Common myeloid progenitor, CD34-positive (primary cell): Measurements from ENCODE around the gene KIF3C.
"Not testable (repeated sequence)": the region's sequence is repeated elsewhere in the genome, so short reads cannot be mapped to it uniquely, and the experiment has no call there.

Source experiments
- CTCF ChIA-PET: fragments of 350-600 bp; sonication (Branson Sonifier 250); formaldehyde crosslinking; loops from one replicate; lab custom pipeline; 2021; ENCODE audit warnings: antibody characterized with exemption; lab: Charles Lee
- POLR2A ChIA-PET: fragments of 350-600 bp; sonication (Branson Sonifier 250); formaldehyde crosslinking; loops from one replicate; lab custom pipeline; 2021; ENCODE audit warnings: antibody characterized with exemption; lab: Charles Lee
- DNase-seq, 3 donors: peaks; one replicate each; pipeline versions ENCODE4 v3.0.0 to v3.0.0-alpha.2; 2013
- H3K27ac ChIP-seq, 2 experiments: 1 replicate in 1 of 2; 2 replicates in 1 of 2; pipeline ENCODE4 v1.7.0; 2013; ENCODE audit warnings: inconsistent platforms in 2 of 2, low read length in 2 of 2, mild to moderate bottlenecking in 2 of 2, low read depth in 1 of 2, moderate library complexity in 1 of 2; ENCODE audit not compliant: severe bottlenecking in 2 of 2, insufficient read depth in 1 of 2, poor library complexity in 1 of 2
- H3K27me3 ChIP-seq, 5 experiments: replicated peaks in 2 of 5; 1 replicate in 3 of 5; 2 replicates in 2 of 5; pipeline versions ENCODE4 v1.6.1 to v1.7.0; 2013; ENCODE audit warnings: low read length in 4 of 5, mild to moderate bottlenecking in 2 of 5, moderate library complexity in 2 of 5, inconsistent platforms in 1 of 5; ENCODE audit not compliant: insufficient read depth in 5 of 5, control insufficient read depth in 4 of 5
- H3K36me3 ChIP-seq, 4 experiments: 1 replicate in 2 of 4; 2 replicates in 2 of 4; pipeline versions ENCODE4 v1.6.1 to v1.7.0; 2013; ENCODE audit warnings: low read length in 3 of 4, control low read depth in 1 of 4, mild to moderate bottlenecking in 1 of 4; ENCODE audit not compliant: control insufficient read depth in 4 of 4, insufficient read depth in 4 of 4
- H3K4me1 ChIP-seq, 4 experiments: 1 replicate in 3 of 4; 2 replicates in 1 of 4; pipeline versions ENCODE4 v1.6.1 to v1.7.1; 2013; ENCODE audit warnings: low read length in 3 of 4, mild to moderate bottlenecking in 3 of 4, control low read depth in 1 of 4, inconsistent platforms in 1 of 4, moderate library complexity in 1 of 4; ENCODE audit not compliant: control insufficient read depth in 4 of 4, insufficient read depth in 4 of 4; ENCODE audit errors: control extremely low read depth in 1 of 4
- H3K4me3 ChIP-seq, 7 experiments: 1 replicate in 4 of 7; 2 replicates in 3 of 7; pipeline versions ENCODE4 v1.5.1 to v1.7.0; 2013; ENCODE audit warnings: mild to moderate bottlenecking in 7 of 7, low read length in 6 of 7, moderate library complexity in 6 of 7, inconsistent platforms in 2 of 7, low read depth in 2 of 7, control low read depth in 1 of 7; ENCODE audit not compliant: insufficient read depth in 4 of 7, control insufficient read depth in 1 of 7; ENCODE audit errors: extremely low read depth in 1 of 7
- H3K9me3 ChIP-seq, 5 experiments: 1 replicate in 4 of 5; 2 replicates in 1 of 5; pipeline versions ENCODE4 v1.6.1 to v1.7.1; 2013; ENCODE audit warnings: low read length in 4 of 5, mild to moderate bottlenecking in 2 of 5, inconsistent platforms in 1 of 5, low read depth in 1 of 5, moderate library complexity in 1 of 5; ENCODE audit not compliant: control insufficient read depth in 4 of 5, insufficient read depth in 2 of 5; ENCODE audit errors: control extremely low read depth in 1 of 5
- WGBS: methylation state at CpG from one replicate; pipeline ENCODE4 v1.1.5; 2013; ENCODE audit not compliant: insufficient coverage; 5-methylcytosine and 5-hydroxymethylcytosine counted together

The KIF3C gene

GRCh38 chr2:25966531-25967270, 15.6 kb downstream of the KIF3C start:
- no peaks in the 10 kb centered on the region for H3K27me3 ChIP-seq
- peaks cover 2 to 8% (median 7%) of the 10 kb centered on the region in 4 experiments for H3K4me1 ChIP-seq
- ChIA-PET CTCF (interaction anchor here (0.7 to 1.4 kb wide), 3 partner anchors 10 to 24 kb away, joined by 3 to 4 read pairs (median 3); no protein-coding TSS in a partner anchor), POLR2A (interaction anchor here (0.6 kb wide), 1 partner anchor 34 kb away, joined by 3 read pairs; no protein-coding TSS in a partner anchor)
- H3K9me3 ChIP-seq = no peaks in the 10 kb centered on the region
- H3K36me3 ChIP-seq = peaks cover 0 to 6% (median 3%) of the 10 kb centered on the region in 4 experiments
- WGBS = 98% methylated on average over 6 of the region's 7 CpGs
- H3K4me3 ChIP-seq = no peak overlapping the region
- DNase-seq = no peak
- H3K27ac ChIP-seq = no peak overlapping the region

- H3K9me3 ChIP-seq = no peaks in the 10 kb centered on the region
- no peak for DNase-seq
- H3K36me3 ChIP-seq = peaks cover 0 to 4% (median 2%) of the 10 kb centered on the region in 4 experiments
- no peaks in the 10 kb centered on the region for H3K27me3 ChIP-seq
- WGBS = 83% methylated on average over 7 of the region's 7 CpGs
- H3K4me1 ChIP-seq = peaks cover 11 to 26% (median 24%) of the 10 kb centered on the region in 4 experiments
- no peak overlapping the region for H3K27ac ChIP-seq
- ChIA-PET CTCF (interaction anchor here (1.0 to 2.1 kb wide), 2 partner anchors 14 to 16 kb away, joined by 5 to 6 read pairs; no protein-coding TSS in a partner anchor), POLR2A (interaction anchor here (1.2 kb wide), 1 partner anchor 235 kb away, joined by 3 read pairs; no protein-coding TSS in a partner anchor)
- H3K4me3 ChIP-seq = no peak overlapping the region
Measured at GRCh38 chr2:25964891-25965290, 17.4 kb downstream of the KIF3C start.

GRCh38 chr2:25960920-25961319, 21.4 kb downstream of the KIF3C start:
- ChIA-PET CTCF (interaction anchor here (0.6 to 2.1 kb wide), 13 partner anchors 9 to 184 kb away, joined by 3 to 21 read pairs (median 3); no protein-coding TSS in a partner anchor), POLR2A (interaction anchor here (0.6 to 1.0 kb wide), 2 partner anchors 29 to 83 kb away, joined by 3 read pairs; partner anchors contain the start of gene ASXL2)
- H3K4me3 ChIP-seq = peak overlapping the region in 3 of 7 experiments; percentile 12 to 24 (median 24)
- peak overlapping the region in 1 of 2 experiments; percentile 33 for H3K27ac ChIP-seq
- no peaks in the 10 kb centered on the region for H3K27me3 ChIP-seq
- H3K36me3 ChIP-seq = peaks cover 0 to 3% (median under 1%) of the 10 kb centered on the region in 4 experiments
- peak; percentile 80 to 92 (median 88) for DNase-seq
- H3K9me3 ChIP-seq = no peaks in the 10 kb centered on the region
- 0% methylated on average over 2 of the region's 2 CpGs for WGBS
- peaks cover 11 to 29% (median 25%) of the 10 kb centered on the region in 4 experiments for H3K4me1 ChIP-seq

- Histone ChIP-seq H3K4me1 (peaks cover 11 to 29% (median 25%) of the 10 kb centered on the region in 4 experiments), H3K36me3 (peaks cover 0 to 3% (median under 1%) of the 10 kb centered on the region in 4 experiments), H3K27ac (peak overlapping the region in 1 of 2 experiments; percentile 33), H3K4me3 (peak overlapping the region in 2 of 7 experiments; percentile 12 to 24), H3K9me3 (no peaks in the 10 kb centered on the region), H3K27me3 (no peaks in the 10 kb centered on the region)
- no peak for DNase-seq
- ChIA-PET POLR2A (interaction anchor here (0.6 to 1.0 kb wide), 2 partner anchors 29 to 82 kb away, joined by 3 read pairs; partner anchors contain the start of gene ASXL2), CTCF (interaction anchor here (0.6 to 2.1 kb wide), 10 partner anchors 9 to 185 kb away, joined by 3 to 21 read pairs (median 4); no protein-coding TSS in a partner anchor)
- 100% methylated on average over 1 of the region's 4 CpGs for WGBS
Measured at GRCh38 chr2:25960396-25960795, 21.9 kb downstream of the KIF3C start.

- DNase-seq, POLR2A ChIA-PET, H3K9me3 ChIP-seq, H3K4me3 ChIP-seq, H3K27ac ChIP-seq, H3K36me3 ChIP-seq, H3K27me3 ChIP-seq: not testable (repeated sequence)
- H3K4me1 ChIP-seq = peaks cover 11 to 29% (median 25%) of the 10 kb centered on the region in 4 experiments
- 100% methylated on average over 4 of the region's 12 CpGs for WGBS
- CTCF ChIA-PET = interaction anchor here (1.0 to 12.6 kb wide), 4 partner anchors 7 to 187 kb away, joined by 5 to 104 read pairs (median 12); no protein-coding TSS in a partner anchor
Measured at GRCh38 chr2:25958611-25959010, 23.7 kb downstream of the KIF3C start.

GRCh38 chr2:25957743-25958142, 24.6 kb downstream of the KIF3C start:
- CTCF ChIA-PET = interaction anchor here (1.2 to 12.6 kb wide), 7 partner anchors 10 to 191 kb away, joined by 3 to 104 read pairs (median 6); no protein-coding TSS in a partner anchor
- no peaks in the 10 kb centered on the region for H3K9me3 ChIP-seq
- H3K27ac ChIP-seq = no peak overlapping the region
- WGBS = 99% methylated on average over 9 of the region's 10 CpGs
- peaks cover 11 to 29% (median 25%) of the 10 kb centered on the region in 4 experiments for H3K4me1 ChIP-seq
- H3K4me3 ChIP-seq = no peak overlapping the region
- DNase-seq = no peak
- POLR2A ChIA-PET = no interaction called here
- no peaks in the 10 kb centered on the region for H3K27me3 ChIP-seq
- peaks cover 0 to 6% (median 1%) of the 10 kb centered on the region in 4 experiments for H3K36me3 ChIP-seq
